Islet precursor cell (in vitro differentiated cells): Measurements from ENCODE around the gene RSRC1.
"Not testable (repeated sequence)": the region's sequence is repeated elsewhere in the genome, so short reads cannot be mapped to it uniquely, and the experiment has no call there.

Source experiments
- DNase-seq: peaks from one replicate; pipeline ENCODE4 v3.0.0-alpha.2; 2018

The RSRC1 gene

DNA sequence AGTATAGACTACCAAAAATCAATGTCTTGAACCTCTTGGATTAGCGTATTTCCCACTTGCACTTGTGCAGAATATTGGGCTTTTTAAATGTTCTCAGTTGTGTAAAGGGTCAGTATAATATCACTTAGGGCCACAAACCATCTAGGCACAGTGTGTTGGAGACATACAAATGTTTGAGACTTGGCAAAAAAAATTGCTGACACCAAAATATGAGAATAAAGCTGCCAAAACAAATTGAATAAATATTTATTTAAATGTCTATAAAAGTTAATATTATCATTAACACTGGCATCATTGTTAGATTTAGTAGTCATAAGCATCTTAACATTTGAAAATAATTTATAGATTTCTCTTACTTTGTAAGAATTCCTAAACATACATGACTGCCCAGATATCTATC lies 430.2 kb downstream of the RSRC1 start:
- no peak for DNase-seq

DNA sequence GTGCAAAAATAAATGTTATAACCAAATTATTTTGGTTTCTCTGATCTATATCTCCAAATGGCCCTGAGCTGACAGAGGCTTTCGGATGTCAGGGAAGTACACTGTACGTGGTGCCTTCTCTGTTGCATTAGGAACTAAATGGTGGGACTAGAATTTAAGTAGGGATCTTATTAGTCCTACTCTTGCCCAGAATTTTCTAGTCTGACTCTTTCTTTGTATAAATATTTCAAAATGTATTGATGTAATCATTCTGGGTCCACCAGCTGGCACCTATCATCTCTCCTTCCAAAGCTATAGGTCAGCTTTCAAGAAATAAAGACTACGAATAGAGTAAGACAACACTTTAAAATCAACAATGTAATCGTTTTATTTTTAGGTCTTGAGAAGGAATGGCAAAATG lies 438.8 kb downstream of the RSRC1 start:
- DNase-seq, result no peak

DNA sequence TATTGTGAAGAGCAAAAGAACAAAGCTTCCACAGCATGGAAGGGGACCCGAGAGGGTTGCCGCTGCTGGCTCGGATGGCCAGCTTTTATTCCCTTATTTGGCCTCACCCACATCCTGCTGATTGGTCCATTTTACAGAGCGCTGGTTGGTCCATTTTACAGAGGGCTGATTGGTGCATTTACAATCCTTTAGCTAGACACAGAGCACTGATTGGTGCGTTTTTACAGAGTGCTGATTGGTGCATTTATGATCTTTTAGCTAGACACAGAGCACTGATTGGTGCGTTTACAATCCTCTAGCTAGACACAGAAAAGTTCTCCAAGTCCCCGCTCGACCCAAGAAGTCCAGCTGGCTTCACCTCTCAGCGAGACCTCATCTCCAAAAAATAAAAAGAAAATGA lies 440.0 kb downstream of the RSRC1 start:
- not testable (repeated sequence) for DNase-seq

DNA sequence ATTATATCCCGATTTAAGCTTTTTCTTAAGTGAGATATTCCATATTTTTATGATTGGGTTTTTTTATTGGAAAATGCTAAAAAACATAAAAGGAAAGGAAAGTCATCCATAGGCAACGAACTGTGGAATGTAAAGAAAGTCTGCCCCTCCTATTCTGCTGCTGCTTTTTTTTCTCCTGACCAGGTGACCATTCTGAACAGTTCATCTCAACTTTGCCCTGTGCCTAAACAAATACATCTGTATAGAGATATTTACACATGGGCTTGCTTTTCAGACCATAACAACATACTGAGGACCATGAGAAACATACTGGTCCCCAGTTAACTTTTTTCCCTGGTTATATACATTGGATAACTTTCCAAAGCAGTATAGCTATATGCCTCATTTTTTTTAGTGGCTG lies 442.2 kb downstream of the RSRC1 start:
- DNase-seq, result no peak

DNA sequence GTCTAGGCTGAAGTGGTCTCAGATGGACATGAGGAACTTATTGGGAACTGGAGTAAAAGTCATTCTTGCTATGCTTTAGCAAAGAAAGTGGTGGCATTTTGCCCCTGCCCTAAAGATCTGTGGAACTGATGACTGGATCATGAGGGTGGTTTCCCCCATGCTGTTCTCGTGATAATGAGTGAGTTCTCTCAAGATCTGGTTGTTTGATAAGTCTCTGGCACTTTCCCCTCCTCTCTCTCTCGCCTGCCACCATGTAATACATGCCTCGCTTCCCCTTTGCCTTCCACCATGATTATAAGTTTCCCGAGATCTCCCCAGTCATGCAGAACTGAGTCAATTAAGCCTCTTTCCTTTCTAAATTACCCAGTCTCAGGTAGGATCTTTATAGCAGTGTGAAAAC lies 449.6 kb downstream of the RSRC1 start:
- no peak for DNase-seq

DNA sequence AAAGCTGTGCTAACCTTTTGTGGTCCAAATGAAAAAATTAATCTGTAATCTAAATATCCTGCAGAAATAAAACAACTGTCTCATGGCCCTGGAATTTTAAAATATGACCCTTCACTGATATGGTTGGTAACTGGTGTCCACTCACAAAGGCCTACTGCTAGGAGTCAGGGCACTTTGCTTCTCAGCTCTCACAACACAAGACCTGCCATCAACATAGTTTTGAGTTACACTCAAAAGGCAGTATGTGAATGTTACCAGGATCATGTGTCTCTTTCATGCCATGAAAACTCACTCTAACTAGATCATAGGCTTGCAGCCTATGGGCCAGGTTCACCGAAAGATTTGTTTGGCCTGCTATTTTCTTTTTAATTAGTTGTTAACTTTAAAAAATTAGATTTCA lies 451.1 kb downstream of the RSRC1 start:
- DNase-seq, result no peak

DNA sequence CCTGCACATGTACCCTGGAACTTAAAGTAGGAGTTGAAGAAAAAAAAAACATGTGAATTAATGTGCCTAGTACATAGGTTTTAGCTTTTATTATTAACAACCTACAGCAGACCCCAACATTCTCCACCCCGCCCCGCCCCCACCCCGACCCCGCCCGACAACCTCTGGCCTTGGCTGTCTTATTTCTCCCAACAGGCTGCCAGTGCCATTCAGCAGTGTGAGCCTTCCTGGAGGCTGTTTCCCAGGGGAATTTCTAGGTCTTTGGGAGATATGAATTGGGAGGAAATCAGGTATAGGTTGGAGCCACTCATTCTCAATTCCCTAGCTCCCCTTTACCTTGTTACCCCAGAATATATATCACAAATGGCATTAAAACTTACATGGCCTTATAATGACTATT lies 452.8 kb downstream of the RSRC1 start:
- no peak for DNase-seq

DNA sequence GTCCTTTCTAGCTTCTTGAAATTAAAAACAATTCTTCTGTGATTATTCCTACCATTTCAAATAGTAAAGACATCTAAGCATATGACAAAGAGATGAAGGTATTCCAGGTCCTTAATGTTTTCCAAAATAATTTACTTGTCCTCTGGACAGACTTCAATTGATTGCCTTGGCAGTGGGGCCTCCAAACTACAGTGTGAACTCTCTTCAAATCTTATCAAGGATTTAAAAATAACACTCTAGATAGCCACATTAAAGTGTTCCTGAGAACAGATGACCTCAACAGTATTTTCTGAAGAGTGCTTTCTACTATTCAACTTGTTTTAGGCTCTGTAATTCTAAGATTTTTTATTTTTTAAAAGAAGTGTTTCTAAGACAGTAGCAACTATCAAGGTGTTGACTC lies 453.2 kb downstream of the RSRC1 start:
- DNase-seq, result no peak

DNA sequence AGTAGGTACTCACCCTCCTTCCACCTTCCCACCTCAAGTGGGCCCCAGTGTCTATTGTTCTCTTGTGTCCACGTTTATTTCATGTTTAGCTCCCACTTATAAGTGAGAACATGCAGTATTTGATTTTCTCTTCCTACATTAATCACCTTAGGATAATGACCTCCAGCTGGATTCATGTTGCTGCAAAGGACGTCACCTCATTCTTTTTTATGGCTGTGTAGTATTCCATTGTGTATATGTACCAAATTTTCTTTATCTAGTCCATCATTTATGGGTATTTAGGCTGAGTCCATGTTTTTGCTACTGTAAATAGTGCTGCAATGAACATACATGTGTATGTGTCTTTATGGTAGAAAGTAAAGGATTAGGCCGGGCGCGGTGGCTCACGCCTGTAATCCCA lies 455.2 kb downstream of the RSRC1 start:
- no peak for DNase-seq

DNA sequence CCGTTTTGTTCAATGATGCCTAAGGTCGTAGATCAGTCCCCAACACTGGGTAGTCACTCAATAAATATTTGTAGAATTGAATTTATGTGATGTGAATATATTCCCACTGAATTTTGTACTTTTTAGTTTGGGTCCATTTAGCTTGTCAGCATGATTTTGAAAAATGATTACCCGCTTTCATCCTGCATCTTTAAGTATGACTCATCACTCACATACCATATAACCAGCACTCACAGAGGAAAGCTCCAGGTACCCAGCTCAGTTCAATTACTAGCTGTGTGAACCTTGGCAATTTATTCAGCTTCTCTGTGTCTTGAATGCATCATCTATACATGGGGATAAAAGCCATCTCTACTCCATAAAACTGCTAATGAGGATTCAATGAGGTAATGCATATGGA lies 458.9 kb downstream of the RSRC1 start:
- DNase-seq, result no peak

DNA sequence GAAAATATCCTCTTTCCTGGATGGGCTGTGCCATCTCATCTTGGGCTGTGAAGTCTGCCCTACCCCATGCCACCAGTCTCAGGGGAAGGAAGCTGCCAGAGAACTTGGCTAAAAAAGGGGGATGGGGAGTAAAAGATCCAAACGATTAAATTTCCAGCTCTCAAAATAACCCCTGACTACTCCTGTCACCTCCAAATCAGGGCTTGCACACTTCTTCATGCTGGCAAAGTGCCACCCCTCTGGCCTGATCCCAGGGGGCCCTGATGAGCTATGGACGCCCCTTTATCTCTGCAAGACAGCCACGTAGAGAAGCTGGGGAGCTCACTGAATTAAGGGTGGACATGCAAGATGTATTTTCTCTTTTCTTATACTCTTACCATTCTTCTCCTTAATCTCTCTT lies 459.9 kb downstream of the RSRC1 start:
- no peak for DNase-seq

DNA sequence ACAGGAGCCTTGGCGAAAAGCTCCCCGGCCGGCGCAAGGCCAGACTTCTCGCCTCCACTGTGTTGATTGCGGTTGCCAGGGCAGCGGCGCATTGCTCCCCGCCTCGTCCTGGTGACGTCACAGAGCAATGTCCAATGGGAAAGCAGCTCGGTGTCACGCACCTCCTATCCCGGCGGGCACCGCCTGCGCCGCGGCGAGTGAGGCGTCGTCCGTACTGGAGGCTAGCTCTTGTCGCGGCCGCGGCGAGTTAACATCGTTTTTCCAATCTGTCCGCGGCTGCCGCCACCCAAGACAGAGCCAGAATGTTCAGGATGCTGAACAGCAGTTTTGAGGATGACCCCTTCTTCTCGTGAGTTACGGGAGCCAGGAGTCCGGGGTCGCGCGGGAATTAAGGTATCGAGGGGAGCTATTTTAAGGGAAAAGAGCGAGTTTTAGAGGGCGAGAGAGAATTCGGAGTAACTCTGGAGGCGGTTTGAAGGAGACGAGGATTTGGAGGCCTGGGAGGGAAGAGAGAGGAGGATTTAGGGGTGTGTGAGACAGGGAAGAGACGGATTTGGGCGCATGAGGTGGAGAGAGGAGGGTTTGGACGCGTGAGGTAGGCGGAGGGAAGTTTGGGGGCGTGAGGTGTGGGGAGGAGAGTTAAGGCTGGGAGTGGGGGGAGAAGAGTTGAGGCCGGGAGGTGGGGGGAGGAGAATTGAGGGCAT lies 461.3 kb downstream of the RSRC1 start, which contains the start of gene MLF1:
TSS of gene MLF1 (plus strand) at position 196 of the 704 bp plus-strand sequence. CDS start at position 303, 107 bp downstream.
- peak; percentile 98 for DNase-seq

DNA sequence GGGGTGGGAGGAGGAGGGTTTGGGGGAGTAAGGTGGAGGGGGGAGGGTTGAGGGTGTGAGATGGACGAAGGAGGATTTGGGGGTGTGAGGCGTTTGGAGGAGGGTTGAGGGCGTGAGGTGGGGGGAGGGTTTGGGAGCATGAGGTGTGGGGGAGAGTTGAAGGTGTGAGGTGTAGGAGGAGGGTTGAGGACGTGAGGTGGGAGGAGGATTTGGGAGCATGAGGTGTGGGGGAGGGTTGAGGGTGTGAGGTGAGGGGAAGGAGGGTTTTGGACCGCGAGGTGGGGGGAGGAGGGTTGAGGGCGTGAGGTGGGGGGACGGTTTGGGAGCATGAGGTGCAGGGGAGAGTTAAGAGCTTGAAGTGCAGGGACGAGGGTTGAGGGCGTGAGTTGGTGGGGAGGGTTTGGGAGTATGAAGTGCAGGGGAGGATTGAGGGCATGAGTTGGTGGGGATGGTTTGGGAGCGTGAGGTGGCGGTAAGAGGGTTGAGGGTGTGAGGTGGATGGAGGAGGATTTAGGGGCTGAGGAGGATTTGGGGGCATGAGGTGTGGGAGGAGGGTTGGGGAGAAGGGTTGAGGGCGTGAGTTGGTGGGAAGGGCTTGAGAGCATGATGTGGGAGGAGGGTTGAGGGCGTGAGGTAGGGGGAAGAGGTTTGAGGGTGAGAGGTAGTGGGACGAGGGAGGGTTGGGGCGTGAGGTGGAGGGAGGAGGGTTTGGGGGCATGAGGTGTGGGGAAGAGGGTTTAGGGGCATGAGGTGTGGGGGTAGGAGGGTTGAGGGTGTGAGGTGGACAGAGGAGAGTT lies 462.3 kb downstream of the RSRC1 start:
- no peak for DNase-seq

DNA sequence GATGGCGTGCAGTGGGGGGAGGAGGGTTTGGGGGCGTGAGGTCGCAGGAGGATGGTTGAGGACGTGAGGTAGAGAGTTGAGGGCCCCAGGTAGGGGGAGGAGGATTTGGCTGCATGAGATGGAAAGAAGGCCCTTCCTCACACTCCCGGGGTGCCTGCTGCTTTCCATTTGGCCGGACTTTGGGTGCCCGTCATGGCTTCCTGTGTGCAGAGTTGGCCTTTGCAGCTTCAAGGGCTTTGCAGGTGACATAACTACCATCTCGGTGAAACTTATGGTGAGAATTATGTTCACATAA lies 462.8 kb downstream of the RSRC1 start:
- DNase-seq, result no peak

DNA sequence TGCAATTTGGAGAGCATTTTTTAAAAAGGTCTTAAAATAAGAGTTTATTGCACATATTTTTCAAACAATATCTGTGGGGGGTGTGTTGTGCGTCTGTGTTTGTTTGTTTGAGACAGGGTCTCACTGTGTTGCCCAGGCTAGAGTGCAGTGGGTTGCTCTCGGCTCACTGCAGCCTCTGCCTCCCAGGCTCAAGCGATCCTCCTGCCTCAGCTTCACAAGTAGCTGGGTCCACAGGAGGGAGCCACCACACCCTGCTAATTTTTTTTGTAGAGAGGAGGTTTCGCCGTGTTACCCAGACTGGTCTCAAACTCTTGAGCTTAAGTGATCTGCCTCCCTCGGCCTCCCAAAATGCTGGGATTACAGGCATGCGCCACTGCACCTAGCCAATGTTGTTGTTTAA lies 463.8 kb downstream of the RSRC1 start:
- peak; percentile 61 for DNase-seq

DNA sequence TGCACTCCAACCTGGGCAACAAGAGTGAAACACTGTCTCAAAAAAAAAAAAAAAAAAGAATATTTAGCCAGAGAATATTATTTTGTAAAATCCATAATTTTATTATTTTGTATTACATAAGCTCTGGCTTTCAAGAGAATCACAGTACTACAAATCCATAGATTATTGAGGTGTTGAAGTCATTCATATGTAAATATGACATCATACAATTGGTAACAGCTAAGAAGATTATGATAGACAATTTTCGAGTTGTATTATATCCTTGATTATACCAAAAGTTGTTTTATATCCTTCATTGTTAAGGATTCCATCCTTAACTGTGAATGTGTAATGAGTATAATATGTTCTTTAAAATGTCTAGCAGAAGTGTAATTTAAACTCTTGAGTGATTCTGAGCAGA lies 464.8 kb downstream of the RSRC1 start:
- DNase-seq, result no peak

DNA sequence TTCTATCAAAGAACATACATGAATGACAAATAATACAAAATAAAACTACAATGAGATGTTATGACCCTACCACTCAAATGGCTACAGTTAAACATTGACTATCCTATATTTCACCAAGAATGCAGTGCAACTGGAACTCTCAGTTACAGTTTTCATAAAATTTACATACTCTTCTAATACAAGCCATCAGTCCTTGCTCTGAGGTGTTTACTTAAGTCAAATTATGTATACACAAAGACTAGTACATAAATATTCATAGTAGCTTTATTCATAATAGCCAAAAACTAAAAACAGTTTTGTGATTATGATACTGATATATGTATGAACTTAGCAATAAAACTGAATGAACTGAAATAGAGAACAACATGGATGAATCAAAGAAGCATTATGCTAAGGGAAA lies 480.3 kb downstream of the RSRC1 start:
- DNase-seq, result no peak
